Measurements from ENCODE around the gene CDH11. TPM values are rescaled to one million over a fixed set of nuclear protein-coding genes. Genes with fewer than 3 reads are reported as not detected.

The CDH11 gene
- total RNA-seq, 2 experiments from 2014 or later = not detected

DNA sequence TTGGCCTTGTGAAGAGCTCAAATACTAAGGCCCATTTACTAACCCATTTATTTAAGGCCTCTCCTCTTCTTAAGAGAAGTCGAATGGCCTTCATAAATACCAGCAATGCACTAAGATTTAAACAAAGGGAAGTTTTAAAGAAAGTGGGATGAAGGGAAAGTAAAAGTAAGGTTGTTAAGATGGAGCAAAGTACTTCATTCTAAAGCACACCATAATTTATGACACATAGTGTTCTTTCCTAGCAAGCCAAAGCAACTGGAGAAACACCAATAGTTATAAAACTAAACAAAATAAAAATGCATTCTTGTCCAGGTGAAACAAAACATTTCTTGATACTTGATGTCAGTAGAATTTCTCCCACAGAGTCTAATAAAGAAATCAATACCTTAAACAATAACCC lies 27.9 kb downstream of the CDH11 start:
- H3K4me1 ChIP-seq (ENCODE audit: insufficient read depth, low read length, poor library complexity, severe bottlenecking) = no peaks in the 10 kb centered on the region
- no peak for TF ChIP-seq EZH2phosphoT487 (IDR thresholded peaks at IDR 0.05; ENCODE audit: borderline replicate concordance, low read depth, low read length)
- TF ChIP-seq, protein P1, sequence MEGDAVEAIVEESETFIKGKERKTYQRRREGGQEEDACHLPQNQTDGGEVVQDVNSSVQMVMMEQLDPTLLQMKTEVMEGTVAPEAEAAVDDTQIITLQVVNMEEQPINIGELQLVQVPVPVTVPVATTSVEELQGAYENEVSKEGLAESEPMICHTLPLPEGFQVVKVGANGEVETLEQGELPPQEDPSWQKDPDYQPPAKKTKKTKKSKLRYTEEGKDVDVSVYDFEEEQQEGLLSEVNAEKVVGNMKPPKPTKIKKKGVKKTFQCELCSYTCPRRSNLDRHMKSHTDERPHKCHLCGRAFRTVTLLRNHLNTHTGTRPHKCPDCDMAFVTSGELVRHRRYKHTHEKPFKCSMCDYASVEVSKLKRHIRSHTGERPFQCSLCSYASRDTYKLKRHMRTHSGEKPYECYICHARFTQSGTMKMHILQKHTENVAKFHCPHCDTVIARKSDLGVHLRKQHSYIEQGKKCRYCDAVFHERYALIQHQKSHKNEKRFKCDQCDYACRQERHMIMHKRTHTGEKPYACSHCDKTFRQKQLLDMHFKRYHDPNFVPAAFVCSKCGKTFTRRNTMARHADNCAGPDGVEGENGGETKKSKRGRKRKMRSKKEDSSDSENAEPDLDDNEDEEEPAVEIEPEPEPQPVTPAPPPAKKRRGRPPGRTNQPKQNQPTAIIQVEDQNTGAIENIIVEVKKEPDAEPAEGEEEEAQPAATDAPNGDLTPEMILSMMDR (conservative IDR thresholded peaks at IDR 0.05; ENCODE audit: low read length) = no peak
- no peak overlapping the region for H2AFZ ChIP-seq (ENCODE audit: low read length)
- CTCF ChIA-PET (ENCODE audit: unreplicated experiment) = no interaction called here
- intact Hi-C loops (cut with micrococcal nuclease; ENCODE audit: unreplicated experiment) = no loop called here
- POLR2A ChIA-PET = interaction anchor here (0.5 to 1.5 kb wide), 2 partner anchors 14 to 409 kb away, joined by 3 read pairs; no protein-coding TSS in a partner anchor
- H3K9me2 ChIP-seq (ENCODE audit: insufficient read depth, low read length) = no peaks in the 10 kb centered on the region
- H3K36me3 ChIP-seq (ENCODE audit: insufficient read depth, low read length) = no peaks in the 10 kb centered on the region
- no peak overlapping the region for H3K4me3 ChIP-seq (ENCODE audit: low read depth, low read length, poor library complexity, severe bottlenecking)
- no peaks in the 10 kb centered on the region for H3K9me3 ChIP-seq (ENCODE audit: low read length)
- H4K20me1 ChIP-seq (ENCODE audit: insufficient read depth, low read length) = no peaks in the 10 kb centered on the region
- no TSS peak for BruUV-seq (replicated peaks)
- H3K79me2 ChIP-seq (ENCODE audit: insufficient read depth, low read depth, low read length) = no peaks in the 10 kb centered on the region
- H3K4me2 ChIP-seq (ENCODE audit: low read length) = no peak overlapping the region
- no peak overlapping the region for H3K27ac ChIP-seq (ENCODE audit: low read depth, low read length, poor library complexity, severe bottlenecking)
- DNase-seq (ENCODE audit: low spot score) = no peak

DNA sequence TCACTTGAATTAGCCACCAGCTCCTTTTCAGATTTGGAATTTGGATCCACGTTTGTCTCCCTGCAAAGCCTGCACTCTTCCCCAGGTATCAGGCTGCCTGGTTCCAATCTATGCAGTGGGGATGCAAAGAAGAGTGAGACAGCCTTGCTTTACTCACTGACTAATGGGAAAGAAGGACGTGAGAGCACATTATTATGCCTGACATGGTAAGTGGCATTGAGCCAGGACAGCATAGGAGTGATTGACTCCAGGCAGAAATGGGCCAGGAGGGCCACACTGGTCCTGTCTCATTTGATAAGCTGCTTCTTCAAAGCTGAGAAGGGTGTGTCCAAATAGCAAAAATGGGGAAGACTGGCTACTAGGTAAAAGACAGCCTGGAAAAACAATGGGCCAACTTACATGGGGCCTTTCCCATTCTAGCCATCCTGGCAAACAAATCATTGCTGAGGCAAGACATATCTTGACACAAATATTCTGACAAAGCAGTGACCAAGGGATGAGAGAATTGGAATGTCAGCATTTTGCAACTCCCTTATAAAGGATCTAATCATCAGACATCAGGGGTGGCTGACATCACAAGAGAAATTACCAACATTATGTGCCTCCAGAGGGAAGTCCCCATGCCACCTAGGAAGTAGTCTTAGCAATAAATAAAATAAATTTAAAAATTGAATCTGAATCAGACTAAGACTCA lies 38.6 kb downstream of the CDH11 start:
- ChIA-PET CTCF (ENCODE audit: unreplicated experiment) (no interaction called here), POLR2A (interaction anchor here (1.1 kb wide), 1 partner anchor 1548 kb away, joined by 5 read pairs; no protein-coding TSS in a partner anchor)
- Histone ChIP-seq H3K4me3 (ENCODE audit: low read depth, low read length, poor library complexity, severe bottlenecking) (no peak overlapping the region), H3K4me1 (ENCODE audit: insufficient read depth, low read length, poor library complexity, severe bottlenecking) (no peaks in the 10 kb centered on the region), H3K36me3 (ENCODE audit: insufficient read depth, low read length) (no peaks in the 10 kb centered on the region), H2AFZ (ENCODE audit: low read length) (no peak overlapping the region), H4K20me1 (ENCODE audit: insufficient read depth, low read length) (no peaks in the 10 kb centered on the region), H3K9me3 (ENCODE audit: low read length) (no peaks in the 10 kb centered on the region), H3K27ac (ENCODE audit: low read depth, low read length, poor library complexity, severe bottlenecking) (no peak overlapping the region), H3K9me2 (ENCODE audit: insufficient read depth, low read length) (no peaks in the 10 kb centered on the region), H3K4me2 (ENCODE audit: low read length) (no peak overlapping the region), H3K79me2 (ENCODE audit: insufficient read depth, low read depth, low read length) (no peaks in the 10 kb centered on the region)
- no TSS peak for BruUV-seq (replicated peaks)
- TF ChIP-seq, protein P1 (conservative IDR thresholded peaks at IDR 0.05; ENCODE audit: low read length) = no peak
- TF ChIP-seq EZH2phosphoT487 (IDR thresholded peaks at IDR 0.05; ENCODE audit: borderline replicate concordance, low read depth, low read length) = no peak
- intact Hi-C loops (cut with micrococcal nuclease; ENCODE audit: unreplicated experiment) = no loop called here
- no peak for DNase-seq (ENCODE audit: low spot score)

DNA sequence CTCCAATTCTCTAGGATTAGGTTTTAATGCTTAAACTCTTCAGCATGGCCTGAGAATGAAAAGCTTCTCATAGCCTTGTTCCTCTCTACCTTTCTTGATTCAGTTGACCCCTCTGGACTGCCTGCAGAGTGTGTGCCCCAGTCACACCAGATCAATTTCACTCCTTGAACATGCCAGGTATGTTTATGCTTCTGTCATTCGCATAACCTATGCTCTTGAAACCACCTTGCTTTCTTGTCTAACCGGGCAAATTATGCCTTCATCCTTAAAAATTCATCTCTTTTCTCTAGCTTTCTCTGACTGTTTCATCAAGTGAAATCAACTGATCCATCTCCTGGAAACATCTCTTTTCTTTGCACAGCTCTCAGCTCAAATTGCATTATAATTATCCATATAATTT lies 42.3 kb downstream of the CDH11 start:
- Histone ChIP-seq H3K9me3 (ENCODE audit: low read length) (no peaks in the 10 kb centered on the region), H4K20me1 (ENCODE audit: insufficient read depth, low read length) (no peaks in the 10 kb centered on the region), H3K36me3 (ENCODE audit: insufficient read depth, low read length) (no peaks in the 10 kb centered on the region), H2AFZ (ENCODE audit: low read length) (no peak overlapping the region), H3K27ac (ENCODE audit: low read depth, low read length, poor library complexity, severe bottlenecking) (no peak overlapping the region), H3K4me1 (ENCODE audit: insufficient read depth, low read length, poor library complexity, severe bottlenecking) (no peaks in the 10 kb centered on the region), H3K79me2 (ENCODE audit: insufficient read depth, low read depth, low read length) (no peaks in the 10 kb centered on the region), H3K4me3 (ENCODE audit: low read depth, low read length, poor library complexity, severe bottlenecking) (no peak overlapping the region), H3K9me2 (ENCODE audit: insufficient read depth, low read length) (no peaks in the 10 kb centered on the region), H3K4me2 (ENCODE audit: low read length) (no peak overlapping the region)
- TF ChIP-seq, protein P1 (conservative IDR thresholded peaks at IDR 0.05; ENCODE audit: low read length) = no peak
- TF ChIP-seq EZH2phosphoT487 (IDR thresholded peaks at IDR 0.05; ENCODE audit: borderline replicate concordance, low read depth, low read length) = no peak
- intact Hi-C loops (cut with micrococcal nuclease; ENCODE audit: unreplicated experiment) = no loop called here
- BruUV-seq (replicated peaks) = no TSS peak
- ChIA-PET POLR2A (interaction anchor here (0.7 kb wide), 1 partner anchor 25 kb away, joined by 3 read pairs; no protein-coding TSS in a partner anchor), CTCF (ENCODE audit: unreplicated experiment) (no interaction called here)
- no peak for DNase-seq (ENCODE audit: low spot score)

All from OCI-LY7 (cell line).